ENCODE results near the gene IQSEC2.

The IQSEC2 gene

DNA sequence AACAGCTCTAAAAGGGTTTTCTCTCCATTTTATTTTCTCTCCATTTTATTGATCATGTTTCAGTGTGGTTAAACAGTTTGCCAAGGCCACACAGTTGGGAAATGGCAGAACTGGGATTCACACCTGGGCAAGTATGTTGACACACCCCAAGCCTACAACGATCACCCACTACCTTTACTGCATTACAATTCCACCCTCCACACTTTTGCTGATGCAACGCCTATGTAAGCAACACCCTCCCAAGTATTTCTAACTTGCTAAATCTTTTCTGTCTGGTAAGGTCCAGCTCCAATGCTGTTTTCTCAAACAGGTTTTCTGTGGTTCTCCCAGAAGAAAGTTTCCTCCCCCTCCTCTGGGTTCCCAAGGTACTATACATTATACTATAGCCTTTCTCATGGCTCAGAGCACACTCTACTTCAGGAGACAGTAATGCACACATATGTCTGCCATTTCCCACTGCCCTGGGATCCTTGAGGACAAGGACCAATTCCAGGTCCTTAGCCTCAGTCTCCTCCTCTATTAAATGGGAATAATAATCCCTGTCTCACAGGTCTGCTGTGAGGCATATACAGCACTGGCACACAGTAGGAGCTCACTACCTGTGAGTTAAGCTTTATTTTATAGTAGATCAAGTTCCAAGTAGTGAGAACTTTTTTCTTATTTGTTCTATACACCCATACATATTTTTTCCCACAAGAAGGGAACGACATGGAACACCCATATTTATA, 27.9 kb downstream of the IQSEC2 start:
- TF ChIP-seq, protein P1, sequence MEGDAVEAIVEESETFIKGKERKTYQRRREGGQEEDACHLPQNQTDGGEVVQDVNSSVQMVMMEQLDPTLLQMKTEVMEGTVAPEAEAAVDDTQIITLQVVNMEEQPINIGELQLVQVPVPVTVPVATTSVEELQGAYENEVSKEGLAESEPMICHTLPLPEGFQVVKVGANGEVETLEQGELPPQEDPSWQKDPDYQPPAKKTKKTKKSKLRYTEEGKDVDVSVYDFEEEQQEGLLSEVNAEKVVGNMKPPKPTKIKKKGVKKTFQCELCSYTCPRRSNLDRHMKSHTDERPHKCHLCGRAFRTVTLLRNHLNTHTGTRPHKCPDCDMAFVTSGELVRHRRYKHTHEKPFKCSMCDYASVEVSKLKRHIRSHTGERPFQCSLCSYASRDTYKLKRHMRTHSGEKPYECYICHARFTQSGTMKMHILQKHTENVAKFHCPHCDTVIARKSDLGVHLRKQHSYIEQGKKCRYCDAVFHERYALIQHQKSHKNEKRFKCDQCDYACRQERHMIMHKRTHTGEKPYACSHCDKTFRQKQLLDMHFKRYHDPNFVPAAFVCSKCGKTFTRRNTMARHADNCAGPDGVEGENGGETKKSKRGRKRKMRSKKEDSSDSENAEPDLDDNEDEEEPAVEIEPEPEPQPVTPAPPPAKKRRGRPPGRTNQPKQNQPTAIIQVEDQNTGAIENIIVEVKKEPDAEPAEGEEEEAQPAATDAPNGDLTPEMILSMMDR (IDR thresholded peaks at IDR 0.05): no peak
- Histone ChIP-seq H3K27ac (no peak overlapping the region), H3K4me3 (no peak overlapping the region)
- no peak for DNase-seq (ENCODE audit: low spot score)

DNA sequence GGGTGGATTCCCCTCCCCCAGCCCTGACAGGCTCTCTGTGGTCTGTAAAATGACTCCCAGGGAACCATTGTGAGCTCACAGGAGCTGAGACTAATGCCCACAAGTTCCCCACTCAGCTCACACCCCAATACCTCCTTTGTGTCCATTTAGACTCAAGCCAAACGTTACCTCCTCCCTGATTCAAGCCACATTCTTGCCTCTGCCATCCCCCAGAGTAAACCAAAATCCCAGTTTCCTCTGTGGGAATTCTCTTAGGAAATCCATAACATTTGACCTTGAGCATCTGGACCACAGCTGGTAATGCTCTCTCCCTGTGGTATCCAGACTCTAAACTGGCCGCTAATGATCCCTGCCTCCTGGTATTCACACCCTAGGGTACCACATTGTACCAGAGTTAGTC, 30.1 kb downstream of the IQSEC2 start:
- DNase-seq (ENCODE audit: low spot score): no peak
- no peak overlapping the region for H3K4me3 ChIP-seq
- TF ChIP-seq, protein P1 (IDR thresholded peaks at IDR 0.05): no peak
- H3K27ac ChIP-seq: no peak overlapping the region

DNA sequence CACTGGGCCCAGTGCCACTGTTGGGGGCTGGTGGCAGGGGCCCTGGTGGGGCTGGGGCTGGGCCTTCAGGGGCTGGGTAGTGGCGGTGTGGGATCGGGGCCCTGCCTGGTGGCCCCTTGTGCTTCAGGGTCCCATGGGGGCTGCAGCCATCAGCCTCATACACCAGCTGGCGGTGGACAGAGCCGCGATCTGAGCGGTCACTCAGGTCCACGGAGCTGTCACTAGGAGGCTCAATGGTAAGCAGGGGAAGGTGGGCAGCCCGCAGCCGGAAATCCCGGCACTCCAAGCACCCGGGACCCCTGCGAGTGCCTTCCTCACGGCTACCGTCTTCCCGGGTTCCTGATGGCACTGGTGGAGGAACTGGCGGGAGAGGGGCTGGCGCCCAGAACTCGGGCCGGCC, 30.8 kb downstream of the IQSEC2 start:
- no peak overlapping the region for H3K27ac ChIP-seq
- no peak for DNase-seq (ENCODE audit: low spot score)
- no peak overlapping the region for H3K4me3 ChIP-seq
- TF ChIP-seq, protein P1 (IDR thresholded peaks at IDR 0.05): no peak

DNA sequence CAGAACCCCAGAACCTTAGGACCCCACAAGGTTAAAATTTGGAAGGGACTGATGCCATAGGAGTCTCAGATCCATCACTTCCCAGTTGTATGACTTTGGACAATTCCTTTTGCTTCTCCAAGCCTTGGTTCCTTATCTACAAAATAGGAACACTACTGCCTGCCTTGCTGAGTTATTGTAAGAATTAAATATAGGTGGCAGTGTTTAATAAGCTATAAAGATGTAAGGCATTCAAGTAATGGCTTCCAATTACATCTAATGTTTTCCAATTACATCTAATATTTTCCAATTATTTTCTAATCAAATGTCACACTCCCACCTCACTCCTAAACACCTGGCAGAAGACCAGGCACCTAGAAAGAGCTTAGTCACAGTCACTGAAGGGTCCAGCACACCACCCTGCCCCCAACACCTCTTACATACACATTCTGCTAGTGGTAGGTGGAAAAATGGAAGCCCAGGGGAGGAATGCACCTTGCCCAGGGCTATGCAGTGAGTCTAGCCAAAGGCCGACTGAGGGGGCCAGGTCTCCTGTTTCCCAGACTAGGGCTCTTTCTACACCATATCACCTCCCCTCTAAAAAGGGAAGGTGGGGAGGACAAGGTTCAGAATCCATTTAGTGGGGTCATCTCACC, 31.9 kb downstream of the IQSEC2 start:
- DNase-seq (ENCODE audit: low spot score): no peak
- TF ChIP-seq, protein P1 (IDR thresholded peaks at IDR 0.05): no peak
- no peak overlapping the region for H3K4me3 ChIP-seq
- no peak overlapping the region for H3K27ac ChIP-seq

DNA sequence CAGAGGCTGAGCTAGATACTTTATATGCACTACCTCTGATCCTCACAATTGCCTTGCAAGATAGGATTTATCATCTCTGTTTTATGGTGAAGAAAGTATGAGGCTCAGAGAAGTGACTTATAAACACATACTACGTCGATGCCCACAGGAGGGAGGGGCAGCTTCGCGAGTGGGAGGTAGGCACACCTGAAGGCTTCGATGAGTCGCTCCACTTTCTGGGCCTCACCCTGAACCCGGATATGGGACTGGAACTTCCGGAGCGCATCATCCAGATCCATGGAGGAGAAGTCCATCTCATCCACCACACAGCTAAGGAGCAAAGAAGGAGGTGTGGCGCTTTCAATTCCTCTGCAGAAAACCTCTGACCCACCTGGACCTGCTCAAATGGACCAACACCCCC, 33.5 kb downstream of the IQSEC2 start:
- Histone ChIP-seq H3K4me3 (no peak overlapping the region), H3K27ac (no peak overlapping the region)
- no peak for DNase-seq (ENCODE audit: low spot score)
- TF ChIP-seq, protein P1 (IDR thresholded peaks at IDR 0.05): no peak

DNA sequence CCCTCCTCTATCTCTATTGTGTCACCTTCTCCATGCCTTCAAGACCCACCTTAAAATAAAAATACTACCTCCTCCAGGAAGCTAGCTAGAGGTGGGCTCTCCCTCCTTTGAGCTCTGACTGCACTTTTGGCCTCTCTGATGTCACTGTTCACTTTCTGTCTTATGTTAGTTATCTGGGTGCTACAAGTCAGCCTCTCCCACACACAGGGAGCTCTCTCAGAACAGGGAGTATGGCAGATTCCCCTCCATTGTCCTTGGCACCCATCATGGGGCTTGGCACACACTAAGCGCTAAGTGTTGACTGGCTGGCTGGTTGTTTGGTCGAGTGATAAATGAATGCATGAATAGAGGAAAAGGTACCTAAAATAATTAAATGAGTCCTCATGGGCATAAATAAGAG, 35.2 kb downstream of the IQSEC2 start:
- Histone ChIP-seq H3K27ac (no peak overlapping the region), H3K4me3 (no peak overlapping the region)
- DNase-seq (ENCODE audit: low spot score): no peak
- TF ChIP-seq, protein P1 (IDR thresholded peaks at IDR 0.05): no peak

DNA sequence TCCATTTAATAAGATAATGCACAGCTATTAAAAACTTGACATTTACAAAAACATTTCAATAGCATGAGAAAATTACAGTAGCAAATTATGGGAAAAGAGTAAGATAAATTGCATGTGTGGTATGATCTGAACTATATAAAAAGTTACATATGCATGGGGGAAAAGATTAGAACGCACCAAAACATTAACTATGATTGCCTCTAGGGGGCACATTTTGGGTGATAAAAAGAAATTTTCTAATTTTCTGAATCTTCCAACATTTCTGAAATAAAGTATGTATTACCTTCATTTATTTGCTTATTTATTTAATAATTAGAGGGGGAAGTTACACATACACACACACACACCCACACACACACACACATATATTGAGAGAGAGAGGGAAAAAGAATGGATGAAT, 36.8 kb downstream of the IQSEC2 start:
- no peak for DNase-seq (ENCODE audit: low spot score)
- no peak overlapping the region for H3K27ac ChIP-seq
- H3K4me3 ChIP-seq: no peak overlapping the region
- TF ChIP-seq, protein P1 (IDR thresholded peaks at IDR 0.05): no peak

All from coronary artery (tissue), 2 donors.